HepG2 (cell line): Measurements from ENCODE around the gene PRIMPOL. TPM values are rescaled to one million over a fixed set of nuclear protein-coding genes. Genes with fewer than 3 reads are reported as not detected.

Experiments used
- FOSL1 ChIP-seq: sonication (generic); formaldehyde crosslinking; IDR thresholded peaks from 2 replicates; pipeline ENCODE4 v1.9.0; 2021; ENCODE audit warnings: missing genetic modification reagents, borderline replicate concordance
- FOXA3 ChIP-seq: IDR thresholded peaks from 2 replicates; pipeline ENCODE4 v1.6.1; 2016; ENCODE audit warnings: missing genetic modification reagents, missing compliant biosample characterization
- HNRNPL ChIP-seq: fragments of 200-400 bp; formaldehyde crosslinking; IDR thresholded peaks from 2 replicates; pipeline ENCODE4 v1.6.1; 2017; ENCODE audit warnings: mild to moderate bottlenecking, low read depth, low read length
- KDM1A ChIP-seq: IDR thresholded peaks from 2 replicates; pipeline ENCODE4 v1.6.1; 2016; ENCODE audit warnings: missing compliant biosample characterization
- KDM2A ChIP-seq: sonication (generic); formaldehyde crosslinking; IDR thresholded peaks from 2 replicates; pipeline ENCODE4 v1.4.0; 2020; ENCODE audit warnings: low read depth, missing genetic modification reagents, borderline replicate concordance
- MAZ ChIP-seq, 2 experiments: sonication (generic) in 1 of 2; formaldehyde crosslinking in 1 of 2; IDR thresholded peaks; 2 replicates each; pipeline versions ENCODE4 v1.5.0 to v1.6.1; 2012 to 2020; ENCODE audit warnings: low read depth in 2 of 2, mild to moderate bottlenecking in 2 of 2, borderline replicate concordance in 1 of 2, improper control_type of control experiment in 1 of 2, low read length in 1 of 2, missing genetic modification reagents in 1 of 2, moderate library complexity in 1 of 2
- PHF20 ChIP-seq: sonication (generic); formaldehyde crosslinking; IDR thresholded peaks from 2 replicates; pipeline ENCODE4 v1.5.0; 2020; ENCODE audit warnings: mild to moderate bottlenecking, missing genetic modification reagents
- SP4 ChIP-seq: sonication (generic); formaldehyde crosslinking; IDR thresholded peaks from 2 replicates; pipeline ENCODE4 v1.8.1; 2023; ENCODE audit warnings: mild to moderate bottlenecking, missing genetic modification reagents
- TBX3 ChIP-seq: fragments of 450-650 bp; IDR thresholded peaks from 2 replicates; pipeline ENCODE4 v1.6.1; 2017; ENCODE audit warnings: antibody characterized with exemption, mild to moderate bottlenecking, inconsistent platforms, borderline replicate concordance
- ZBTB7B ChIP-seq: sonication (generic); formaldehyde crosslinking; IDR thresholded peaks from 2 replicates; pipeline ENCODE4 v1.4.0; 2020; ENCODE audit warnings: missing genetic modification reagents
- ZC3H13 ChIP-seq: sonication (generic); formaldehyde crosslinking; IDR thresholded peaks from 2 replicates; pipeline ENCODE4 v1.8.1; 2023; ENCODE audit warnings: mild to moderate bottlenecking, missing genetic modification reagents, moderate library complexity
- ZFP36L1 ChIP-seq: sonication (generic); formaldehyde crosslinking; IDR thresholded peaks from 2 replicates; pipeline ENCODE4 v1.8.0; 2022; ENCODE audit warnings: mild to moderate bottlenecking, missing genetic modification reagents, moderate library complexity
- ZFX ChIP-seq: sonication (generic); formaldehyde crosslinking; IDR thresholded peaks from 2 replicates; pipeline ENCODE4 v1.4.0; 2020; ENCODE audit warnings: mild to moderate bottlenecking, low read depth, missing genetic modification reagents, moderate library complexity
- ZNF234 ChIP-seq: sonication (generic); formaldehyde crosslinking; conservative IDR thresholded peaks from 2 replicates; pipeline ENCODE4 v1.5.1; 2020; ENCODE audit warnings: mild to moderate bottlenecking, missing genetic modification reagents
- ZNF292 ChIP-seq: sonication (generic); formaldehyde crosslinking; IDR thresholded peaks from 2 replicates; pipeline ENCODE4 v1.8.1; 2022; ENCODE audit warnings: mild to moderate bottlenecking, low read depth, missing genetic modification reagents, borderline replicate concordance
- ZNF564 ChIP-seq: sonication (generic); formaldehyde crosslinking; IDR thresholded peaks from 2 replicates; pipeline ENCODE4 v1.8.1; 2023; ENCODE audit warnings: mild to moderate bottlenecking, missing genetic modification reagents
- ZNF589 ChIP-seq: sonication (generic); formaldehyde crosslinking; conservative IDR thresholded peaks from 2 replicates; pipeline ENCODE4 v1.8.0; 2022; ENCODE audit warnings: mild to moderate bottlenecking, moderate library complexity, missing genetic modification reagents
- ZNF607 ChIP-seq: sonication (generic); formaldehyde crosslinking; IDR thresholded peaks from 2 replicates; pipeline ENCODE4 v1.5.1; 2020; ENCODE audit warnings: missing genetic modification reagents, mild to moderate bottlenecking, borderline replicate concordance
- ZNF790 ChIP-seq: sonication (generic); formaldehyde crosslinking; IDR thresholded peaks from 2 replicates; pipeline ENCODE4 v1.8.0; 2022; ENCODE audit warnings: missing genetic modification reagents, mild to moderate bottlenecking, borderline replicate concordance
- polyA plus RNA-seq, 8 experiments: library from polyadenylated mRNA; depleted of rRNA in 3 of 8; stranded (reverse) in 7 of 8; unstranded in 1 of 8; fragments of >200 nt; fragmentation: Illumina TruSeq in 4 of 8; extraction: Trizol in 4 of 8; gene quantifications; 2 replicates each; pipeline versions ENCODE4 v1.2.1 to v1.2.3, GENCODE V29; 2011 to 2016; ENCODE audit warnings: low read depth in 4 of 8, missing spikeins in 1 of 8, mixed read lengths in 1 of 8; ENCODE audit not compliant: insufficient read depth in 1 of 8
- total RNA-seq, 5 experiments: library from RNA; depleted of rRNA; stranded (reverse); fragments of >200 nt; fragmentation: Illumina TruSeq; extraction: Trizol; gene quantifications; 2 replicates each; pipeline ENCODE4 v1.2.3, GENCODE V29; 2016; ENCODE audit warnings: low read depth in 1 of 5
- TF ChIP-seq, protein P1 (sequence below): sonication (generic); formaldehyde crosslinking; IDR thresholded peaks from 2 replicates; pipeline ENCODE4 v1.5.0; 2020; ENCODE audit warnings: missing genetic modification reagents, mild to moderate bottlenecking, borderline replicate concordance
- TF ChIP-seq, protein P2 (sequence below): sonication (generic); formaldehyde crosslinking; IDR thresholded peaks from 2 replicates; pipeline ENCODE4; 2020; ENCODE audit warnings: missing genetic modification reagents, mild to moderate bottlenecking, borderline replicate concordance
- TF ChIP-seq, protein P3 (sequence below): sonication (generic); formaldehyde crosslinking; IDR thresholded peaks from 2 replicates; pipeline ENCODE4 v1.4.0; 2020; ENCODE audit warnings: missing genetic modification reagents
- TF ChIP-seq, protein P4 (sequence below): sonication (generic); formaldehyde crosslinking; IDR thresholded peaks from 2 replicates; pipeline ENCODE4 v1.4.0; 2020; ENCODE audit warnings: missing genetic modification reagents, low read depth, mild to moderate bottlenecking, borderline replicate concordance

Gene PRIMPOL
- total and polyA plus RNA-seq, 2 of the 13 experiments (the other 11 are each of a cell fraction or from before 2014, with no cell fraction given), result 7.3 to 11.0 TPM

DNA sequence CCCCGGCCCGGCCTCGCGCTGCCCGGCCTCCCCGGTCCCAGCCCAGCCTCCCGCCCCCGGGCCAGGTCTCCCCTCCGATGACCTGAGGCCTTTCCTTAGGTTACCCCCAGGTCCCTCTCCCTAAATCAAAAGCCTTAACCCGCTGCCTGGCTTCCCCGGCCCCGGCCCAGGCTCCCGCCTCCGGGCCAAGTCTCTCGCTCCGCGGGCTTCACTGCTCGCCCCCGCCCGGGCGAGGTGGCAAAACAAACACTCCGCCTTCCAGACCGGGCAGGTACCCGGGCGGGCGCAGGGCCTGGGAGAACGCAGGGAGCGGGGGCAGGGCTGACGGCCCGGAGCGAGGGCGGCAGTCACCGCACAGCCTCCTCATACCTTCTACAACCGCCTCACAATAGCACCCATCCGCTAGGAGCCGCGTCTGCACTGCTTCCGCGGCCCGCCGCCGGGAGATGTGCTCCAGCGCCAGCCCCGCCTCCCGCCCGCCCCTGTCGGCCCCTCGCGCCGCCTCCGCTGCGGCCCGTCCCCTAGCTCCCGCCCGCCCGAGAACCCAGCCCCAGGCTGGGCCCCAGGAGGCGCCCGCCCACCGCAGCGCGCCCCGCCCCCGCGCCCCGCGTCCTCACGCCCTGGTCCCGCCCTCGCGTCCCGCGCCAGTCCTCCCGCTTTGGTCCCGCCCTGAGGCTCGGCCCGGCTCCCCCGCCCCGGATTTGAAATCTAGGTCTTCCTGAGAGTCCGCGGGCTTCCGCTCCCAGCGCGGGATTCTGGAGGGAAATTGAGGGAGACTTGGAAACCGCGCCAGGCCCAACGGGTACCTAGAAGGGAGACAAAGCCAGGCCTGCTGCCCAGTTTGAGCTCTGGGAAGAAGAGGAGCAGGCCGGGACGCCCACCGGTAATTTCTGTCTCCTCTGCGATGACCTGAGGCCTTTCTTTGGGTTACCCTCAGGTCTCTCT is at the start of gene PRIMPOL, which contains the start of gene CASP3 (continued):
- TF ChIP-seq TBX3 (peak; percentile 33; the same call in 1 of the 2 replicates), KDM2A (CRISPR knock-in tag) (peak; percentile 57), PHF20 (CRISPR knock-in tag) (peak; percentile 56; the same call in 1 of the 2 replicates), KDM1A (no peak), ZFX (peak; percentile 92), HNRNPL (no peak), ZNF564 (CRISPR knock-in tag) (peak; percentile 62; the same call in 1 of the 2 replicates), ZBTB7B (CRISPR knock-in tag) (no peak; the same call in 1 of the 2 replicates), ZNF607 (CRISPR knock-in tag) (no peak), ZNF292 (no peak), MAZ (IDR thresholded peaks at IDR 0.05; ENCODE audit: borderline replicate concordance, low read depth, low read length) (no peak; the same call in 1 of the 2 replicates), MAZ (CRISPR knock-in tag; IDR thresholded peaks at IDR 0.05; ENCODE audit: low read depth) (peak; percentile 45; the same call in 1 of the 2 replicates), ZNF234 (CRISPR knock-in tag) (peak; percentile 25; the same call in 1 of the 2 replicates), ZC3H13 (CRISPR knock-in tag) (no peak), ZNF589 (CRISPR knock-in tag) (peak; percentile 84), SP4 (CRISPR knock-in tag) (peak; percentile 93), FOXA3 (CRISPR knock-in tag) (peak; percentile 54), FOSL1 (CRISPR knock-in tag) (no peak), ZNF790 (0 out of 2 replicates have a peak, but pooled peaks have one; percentile 80), ZFP36L1 (CRISPR knock-in tag) (peak; percentile 70; the same call in 1 of the 2 replicates)
- TF ChIP-seq, protein P1, sequence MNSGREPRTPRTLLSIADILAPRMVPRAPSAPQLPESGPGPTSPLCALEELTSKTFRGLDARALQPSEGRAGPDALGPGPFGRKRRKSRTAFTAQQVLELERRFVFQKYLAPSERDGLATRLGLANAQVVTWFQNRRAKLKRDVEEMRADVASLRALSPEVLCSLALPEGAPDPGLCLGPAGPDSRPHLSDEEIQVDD (CRISPR knock-in tag), result no peak; the same call in 1 of the 2 replicates
- TF ChIP-seq, protein P2, sequence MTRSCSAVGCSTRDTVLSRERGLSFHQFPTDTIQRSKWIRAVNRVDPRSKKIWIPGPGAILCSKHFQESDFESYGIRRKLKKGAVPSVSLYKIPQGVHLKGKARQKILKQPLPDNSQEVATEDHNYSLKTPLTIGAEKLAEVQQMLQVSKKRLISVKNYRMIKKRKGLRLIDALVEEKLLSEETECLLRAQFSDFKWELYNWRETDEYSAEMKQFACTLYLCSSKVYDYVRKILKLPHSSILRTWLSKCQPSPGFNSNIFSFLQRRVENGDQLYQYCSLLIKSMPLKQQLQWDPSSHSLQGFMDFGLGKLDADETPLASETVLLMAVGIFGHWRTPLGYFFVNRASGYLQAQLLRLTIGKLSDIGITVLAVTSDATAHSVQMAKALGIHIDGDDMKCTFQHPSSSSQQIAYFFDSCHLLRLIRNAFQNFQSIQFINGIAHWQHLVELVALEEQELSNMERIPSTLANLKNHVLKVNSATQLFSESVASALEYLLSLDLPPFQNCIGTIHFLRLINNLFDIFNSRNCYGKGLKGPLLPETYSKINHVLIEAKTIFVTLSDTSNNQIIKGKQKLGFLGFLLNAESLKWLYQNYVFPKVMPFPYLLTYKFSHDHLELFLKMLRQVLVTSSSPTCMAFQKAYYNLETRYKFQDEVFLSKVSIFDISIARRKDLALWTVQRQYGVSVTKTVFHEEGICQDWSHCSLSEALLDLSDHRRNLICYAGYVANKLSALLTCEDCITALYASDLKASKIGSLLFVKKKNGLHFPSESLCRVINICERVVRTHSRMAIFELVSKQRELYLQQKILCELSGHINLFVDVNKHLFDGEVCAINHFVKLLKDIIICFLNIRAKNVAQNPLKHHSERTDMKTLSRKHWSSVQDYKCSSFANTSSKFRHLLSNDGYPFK (CRISPR knock-in tag), result peak; percentile 49; the same call in 1 of the 2 replicates
- TF ChIP-seq, protein P3, sequence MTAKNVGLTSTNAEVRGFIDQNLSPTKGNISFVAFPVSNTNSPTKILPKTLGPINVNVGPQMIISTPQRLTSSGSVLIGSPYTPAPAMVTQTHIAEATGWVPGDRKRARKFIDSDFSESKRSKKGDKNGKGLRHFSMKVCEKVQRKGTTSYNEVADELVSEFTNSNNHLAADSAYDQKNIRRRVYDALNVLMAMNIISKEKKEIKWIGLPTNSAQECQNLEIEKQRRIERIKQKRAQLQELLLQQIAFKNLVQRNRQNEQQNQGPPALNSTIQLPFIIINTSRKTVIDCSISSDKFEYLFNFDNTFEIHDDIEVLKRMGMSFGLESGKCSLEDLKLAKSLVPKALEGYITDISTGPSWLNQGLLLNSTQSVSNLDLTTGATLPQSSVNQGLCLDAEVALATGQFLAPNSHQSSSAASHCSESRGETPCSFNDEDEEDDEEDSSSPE (CRISPR knock-in tag), result peak; percentile 90
- TF ChIP-seq, protein P4, sequence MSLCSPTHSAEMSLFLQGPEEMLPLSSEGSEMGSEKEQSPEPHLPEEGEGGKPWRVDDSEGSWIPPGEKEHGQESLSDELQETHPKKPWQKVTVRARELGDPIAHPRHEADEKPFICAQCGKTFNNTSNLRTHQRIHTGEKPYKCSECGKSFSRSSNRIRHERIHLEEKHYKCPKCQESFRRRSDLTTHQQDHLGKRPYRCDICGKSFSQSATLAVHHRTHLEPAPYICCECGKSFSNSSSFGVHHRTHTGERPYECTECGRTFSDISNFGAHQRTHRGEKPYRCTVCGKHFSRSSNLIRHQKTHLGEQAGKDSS (CRISPR knock-in tag), result peak; percentile 32; the same call in 1 of the 2 replicates
